Stimulated activated CD8-positive, alpha-beta memory T cell treated with anti-CD3 and anti-CD28 coated beads, Interleukin-7, amount 100 ng/mL, for 4 hours (primary cell): ENCODE data around the gene LAMA4.

ENCODE experiments used
- DNase-seq, 2 donors: peaks; one replicate each; pipeline ENCODE4 v3.0.0-alpha.2; 2020; ENCODE audit warnings: low read depth in 2 of 2

Gene LAMA4

DNA sequence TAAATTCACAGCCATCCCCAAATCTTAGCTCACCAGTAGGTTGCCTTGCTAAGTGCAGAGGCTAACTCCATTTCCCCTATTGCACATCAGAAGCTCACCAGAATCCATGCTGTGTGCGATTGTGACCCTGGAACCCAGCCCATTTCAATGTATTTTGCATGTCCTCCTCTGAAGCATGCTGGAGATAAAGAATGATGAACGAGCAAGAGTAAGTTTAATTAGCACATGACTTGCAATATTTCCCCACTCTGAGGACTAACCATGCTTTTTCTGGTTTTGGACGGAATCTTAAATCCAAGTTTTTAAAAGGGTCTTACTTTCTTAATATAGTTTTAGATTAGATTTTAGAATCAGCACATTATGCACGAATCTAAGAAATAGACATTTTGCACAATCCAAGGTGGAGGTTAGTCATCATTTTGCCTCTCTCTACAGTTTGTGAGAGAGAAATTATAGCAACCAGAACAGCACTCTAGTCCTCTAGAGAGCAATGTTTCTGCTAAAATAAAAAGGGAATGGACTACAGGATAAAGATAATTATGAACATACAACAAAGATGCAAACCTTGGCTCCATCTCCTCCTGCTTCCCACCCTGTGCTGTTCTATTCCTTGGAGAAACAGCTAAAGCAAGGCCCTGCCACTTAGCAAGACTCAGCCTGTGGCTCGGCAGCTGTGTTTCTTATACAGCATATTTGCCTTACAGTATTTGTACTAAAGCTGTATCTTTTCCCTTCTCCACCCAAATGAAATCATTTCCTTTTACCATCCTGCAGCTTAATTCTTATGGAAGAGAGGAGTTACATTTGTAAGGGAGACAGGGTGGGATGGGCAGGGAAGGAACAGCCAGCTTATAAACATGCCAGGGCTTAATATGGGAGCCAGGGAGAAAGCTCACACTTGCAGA, 24.9 kb upstream of the LAMA4 start:
- DNase-seq = no peak

DNA sequence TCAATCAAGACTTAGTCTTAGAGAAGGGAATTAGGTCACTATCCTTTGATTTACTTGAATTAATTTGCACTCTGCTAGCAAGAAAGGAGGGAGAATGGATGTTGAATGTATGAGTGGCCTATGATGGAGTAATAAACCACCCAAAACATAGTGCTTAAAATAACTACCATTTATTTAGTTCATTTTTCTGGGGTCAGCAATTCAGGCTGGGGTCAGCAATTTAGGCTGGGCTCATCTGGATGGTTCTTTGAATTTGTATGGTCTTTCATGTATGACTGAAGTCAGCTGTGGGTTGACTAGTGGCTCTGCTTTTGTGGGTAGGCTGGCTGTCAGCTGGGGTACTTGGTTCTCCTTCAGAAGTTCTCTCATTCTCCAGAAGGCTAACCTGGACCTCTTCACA, 21.0 kb upstream of the LAMA4 start:
- DNase-seq = no peak

DNA sequence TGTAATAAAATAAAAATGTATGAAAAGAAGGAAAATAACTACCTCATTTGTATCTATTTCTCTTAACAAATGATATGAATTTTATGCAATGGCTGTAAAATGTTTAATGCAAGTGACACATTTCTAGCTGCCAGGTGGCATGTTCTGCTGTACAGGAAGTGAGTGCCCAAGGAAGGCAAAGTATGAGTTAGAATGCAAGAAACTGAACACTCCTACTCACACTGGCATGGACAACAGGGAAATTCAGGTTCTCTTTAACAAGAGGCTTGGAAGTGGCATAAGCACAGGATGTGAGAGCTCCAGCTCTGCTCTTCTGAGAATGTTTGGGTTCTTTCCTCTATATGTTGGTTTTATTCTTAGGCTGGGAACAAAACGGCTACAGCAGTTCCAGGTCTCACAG, 20.4 kb upstream of the LAMA4 start:
- DNase-seq = no peak

DNA sequence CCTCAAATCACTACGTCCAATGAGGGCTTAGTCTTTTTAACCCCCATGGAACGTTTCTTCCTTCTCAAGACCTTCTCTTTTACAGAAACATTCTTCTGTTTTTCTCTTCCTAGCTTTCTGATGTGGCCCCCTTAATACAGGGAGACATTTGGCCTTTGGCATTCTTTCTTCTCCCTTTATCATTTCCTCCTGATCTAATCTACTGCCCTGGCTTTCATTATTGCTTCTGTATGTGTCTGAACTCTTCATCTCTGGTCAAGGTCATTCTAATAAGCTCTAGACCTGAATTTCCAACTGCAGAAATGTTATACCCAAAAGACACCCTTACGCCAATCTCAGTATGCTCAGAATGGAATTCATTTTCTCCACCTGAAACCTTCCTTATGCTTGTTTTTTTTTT, 18.4 kb upstream of the LAMA4 start:
- no peak for DNase-seq

DNA sequence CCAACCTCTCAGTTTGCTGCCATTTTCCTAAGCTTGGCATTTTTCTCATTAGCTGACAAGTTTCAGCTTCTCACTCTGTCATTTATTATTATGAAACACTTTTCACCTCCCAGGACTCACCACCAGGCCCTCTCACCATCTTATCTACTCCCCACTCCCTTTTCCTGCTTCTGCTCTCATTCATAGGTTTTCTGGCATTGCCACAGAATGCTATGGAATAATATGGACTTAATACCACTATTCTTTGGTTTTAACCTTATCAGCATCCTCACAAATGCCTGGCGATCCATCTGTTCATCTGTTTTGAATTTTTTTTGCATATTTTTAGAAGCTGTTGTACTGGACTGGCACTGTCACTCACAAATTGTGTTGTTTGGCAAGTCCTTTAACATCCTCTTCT, 16.4 kb upstream of the LAMA4 start:
- no peak for DNase-seq

DNA sequence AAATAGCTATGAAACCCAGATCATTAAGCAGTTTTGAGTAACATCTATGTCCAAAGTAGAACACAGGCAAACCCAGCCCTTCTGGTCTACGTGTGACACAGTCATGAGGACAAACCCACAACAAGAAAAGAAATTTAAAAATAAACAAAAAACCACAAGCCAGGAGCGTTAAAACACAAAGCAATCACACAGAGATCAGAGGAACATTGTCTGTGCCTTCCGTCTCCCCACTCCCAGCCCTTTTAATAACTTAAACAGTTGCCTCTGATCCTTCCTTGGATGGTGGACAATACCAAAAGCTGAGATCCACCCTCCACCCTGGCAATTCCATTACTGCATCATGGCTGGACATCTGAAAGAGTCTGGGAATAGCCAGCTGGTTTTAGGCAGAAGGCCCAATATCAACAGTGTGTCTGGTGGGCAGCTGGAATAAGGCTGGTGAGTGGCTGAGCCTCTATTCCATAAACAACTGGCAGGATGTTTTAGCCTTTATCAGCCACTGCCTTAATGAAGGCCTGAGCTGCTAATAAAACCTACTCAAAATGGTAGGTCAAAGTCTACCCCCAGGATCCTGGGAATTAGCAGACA, 15.7 kb upstream of the LAMA4 start:
- no peak for DNase-seq

DNA sequence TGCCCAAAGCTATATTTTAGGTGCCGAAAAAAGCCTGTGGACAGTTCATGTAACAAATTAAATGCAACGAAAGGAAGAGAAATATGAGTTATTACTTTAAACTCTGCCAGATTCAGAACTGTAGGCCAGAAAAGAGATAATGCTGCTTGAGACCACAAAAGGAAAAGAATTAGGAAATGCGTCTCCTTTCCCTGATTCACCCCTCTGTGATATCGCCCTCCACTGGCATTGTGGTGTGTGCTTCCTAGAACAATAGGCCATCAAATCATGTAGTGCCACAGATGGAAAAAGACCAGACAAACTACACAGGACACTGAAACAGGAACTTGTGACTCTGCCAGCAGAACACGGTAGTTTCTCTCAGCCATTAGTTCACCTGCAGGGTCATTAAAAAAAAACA, 14.7 kb upstream of the LAMA4 start:
- DNase-seq = no peak

DNA sequence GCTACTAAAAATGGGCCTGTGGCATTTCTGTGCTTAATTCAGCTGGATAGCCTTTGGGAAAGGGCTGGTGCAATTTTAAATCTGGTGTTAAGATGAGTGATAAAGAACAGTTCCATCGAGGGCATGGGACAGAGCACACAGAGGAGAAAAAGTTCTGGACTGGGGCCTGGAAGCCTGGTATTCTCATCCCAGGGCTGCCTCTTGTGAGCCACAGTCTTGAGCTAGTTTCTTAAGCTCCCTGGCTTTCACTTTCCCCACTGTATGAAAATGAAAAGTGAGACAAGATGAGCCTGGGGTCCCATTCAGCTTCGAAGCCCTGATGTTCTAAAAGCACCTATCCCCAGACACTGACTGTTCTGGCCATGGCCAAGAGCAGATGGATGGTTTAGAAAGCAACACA, 14.3 kb upstream of the LAMA4 start:
- no peak for DNase-seq

DNA sequence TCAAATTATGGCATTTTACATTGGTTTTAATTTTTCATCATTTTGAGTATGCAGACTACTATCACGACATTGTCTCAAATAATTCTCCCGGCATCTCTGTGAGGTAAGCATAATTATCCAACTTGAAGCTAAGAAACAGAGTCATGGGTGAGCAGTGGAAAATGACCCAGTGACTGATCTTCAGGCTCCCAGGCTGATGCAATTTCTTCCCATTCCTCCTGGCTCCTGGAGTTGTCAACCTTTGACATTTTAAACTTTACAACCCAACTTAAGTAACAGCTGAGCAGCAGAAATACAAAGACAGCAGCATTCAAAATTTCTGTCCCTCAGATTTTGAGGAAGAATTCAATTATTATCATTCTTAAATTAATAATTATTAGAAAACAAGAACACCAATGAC, 13.7 kb upstream of the LAMA4 start:
- DNase-seq = no peak

DNA sequence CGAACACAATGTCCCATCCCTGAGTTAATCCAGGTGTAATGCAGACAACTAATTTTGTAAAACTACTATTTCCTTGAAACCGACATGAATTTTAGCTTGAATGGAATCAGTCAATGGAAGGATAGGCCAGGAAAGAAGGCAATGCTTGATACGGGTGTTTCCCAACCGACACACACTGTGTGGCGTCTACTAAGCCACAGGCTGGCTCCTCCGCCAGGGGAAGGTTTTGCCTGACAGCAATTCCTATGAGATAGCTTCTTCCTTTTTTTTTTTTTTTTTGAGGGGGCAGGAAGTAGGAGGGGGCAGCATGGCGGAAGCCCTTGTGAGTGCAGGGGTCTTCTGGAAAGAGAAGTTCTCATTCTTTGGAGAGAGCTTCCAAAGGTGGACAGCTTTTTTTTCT, 12.0 kb upstream of the LAMA4 start:
- no peak for DNase-seq

DNA sequence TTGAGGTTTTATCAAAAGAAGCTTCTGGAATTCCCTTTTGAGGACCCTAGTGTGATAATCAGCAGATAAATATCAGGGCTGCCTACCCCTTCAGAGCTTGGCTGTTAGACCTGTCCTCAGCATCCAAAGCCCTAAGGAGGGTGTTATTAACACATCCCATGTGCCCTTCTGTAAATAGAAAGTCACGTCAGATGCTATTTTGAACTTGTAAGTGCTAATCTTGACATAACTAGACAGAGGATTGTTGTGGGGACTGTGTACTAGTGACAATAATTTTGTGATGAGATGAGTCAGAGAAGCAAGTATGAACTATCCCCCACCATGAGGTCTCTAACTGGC, 4.9 kb upstream of the LAMA4 start:
- no peak for DNase-seq

DNA sequence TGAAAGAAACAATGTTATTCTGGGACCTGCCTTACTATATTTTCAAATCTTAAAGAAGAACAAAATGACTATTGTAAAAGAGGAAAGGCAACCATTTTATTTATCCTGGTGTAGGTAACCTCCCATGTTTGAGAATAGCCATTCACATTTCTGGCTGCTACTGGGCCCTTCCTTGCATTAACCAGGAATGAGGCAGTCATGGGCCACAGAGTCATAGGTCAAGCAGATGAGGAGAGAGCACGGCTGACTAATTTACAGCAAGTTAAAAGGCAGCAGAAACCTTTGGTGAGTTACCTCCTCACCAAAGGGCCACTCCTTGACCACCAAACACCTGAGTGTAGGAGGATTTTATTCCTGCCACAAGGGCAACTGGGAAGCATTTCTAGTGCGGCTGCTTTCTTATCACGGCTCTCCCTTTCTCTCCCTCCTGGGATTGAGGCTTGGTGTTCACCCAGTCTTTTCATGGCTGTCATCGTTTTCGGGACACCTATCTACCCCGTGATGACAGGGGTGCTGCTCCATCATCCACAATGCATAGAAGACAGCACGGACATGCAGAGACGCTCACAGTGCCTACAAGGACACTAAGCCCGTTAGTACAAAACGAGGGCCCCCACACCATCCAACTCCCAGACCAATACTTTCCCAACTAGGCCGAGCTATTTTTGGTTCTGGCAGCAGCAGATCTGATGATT, 4.4 kb upstream of the LAMA4 start:
- no peak for DNase-seq

DNA sequence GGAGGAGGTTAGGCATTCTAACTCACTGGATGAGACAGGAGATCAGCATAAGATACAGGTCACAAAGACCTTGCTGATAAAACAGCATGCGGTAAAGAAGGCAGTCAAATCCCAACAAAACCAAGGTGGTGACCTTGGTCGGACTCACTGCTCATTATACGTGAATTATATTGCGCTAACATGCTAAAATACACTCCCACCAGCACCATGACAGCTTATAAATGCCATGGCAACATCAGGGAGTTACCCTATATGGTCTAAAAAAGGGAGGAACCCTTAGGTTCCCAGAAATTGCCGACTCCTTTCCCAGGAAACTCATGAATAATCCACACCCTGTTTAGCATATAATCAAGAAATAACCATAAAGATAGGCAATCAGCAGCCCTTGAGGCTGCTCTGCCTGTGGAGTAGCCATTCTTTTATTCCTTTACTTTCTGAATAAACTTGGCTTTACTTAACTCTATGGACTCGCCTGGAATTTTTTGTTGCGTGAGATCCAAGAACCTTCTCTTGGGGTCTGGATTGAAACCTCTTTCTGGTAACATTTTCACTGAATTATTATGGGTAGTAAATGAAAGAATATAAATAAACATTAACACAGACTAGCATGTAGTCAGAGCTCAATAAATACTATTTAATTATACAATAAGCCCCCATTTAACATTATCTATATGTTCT, 3.0 kb upstream of the LAMA4 start:
- no peak for DNase-seq

DNA sequence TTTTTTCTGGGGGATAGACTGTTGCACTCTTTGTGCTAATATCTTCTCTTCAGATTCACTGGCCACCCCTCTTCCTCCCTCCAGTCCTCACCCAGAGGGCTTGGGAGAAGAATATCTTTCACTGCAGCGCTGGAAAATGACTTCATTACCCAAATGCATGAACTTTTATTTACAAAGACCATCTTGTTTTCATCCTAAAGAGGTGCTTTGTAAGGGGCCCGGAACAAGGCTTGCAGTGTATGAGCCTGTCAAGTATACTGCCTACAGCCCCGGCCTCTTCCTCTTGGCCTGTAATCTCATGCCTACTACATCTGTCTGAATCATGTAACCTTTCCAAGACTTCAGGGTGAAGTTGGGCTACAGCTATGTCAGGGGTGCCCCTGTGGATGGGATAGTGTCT, 554 bp upstream of the LAMA4 start:
- DNase-seq = no peak

DNA sequence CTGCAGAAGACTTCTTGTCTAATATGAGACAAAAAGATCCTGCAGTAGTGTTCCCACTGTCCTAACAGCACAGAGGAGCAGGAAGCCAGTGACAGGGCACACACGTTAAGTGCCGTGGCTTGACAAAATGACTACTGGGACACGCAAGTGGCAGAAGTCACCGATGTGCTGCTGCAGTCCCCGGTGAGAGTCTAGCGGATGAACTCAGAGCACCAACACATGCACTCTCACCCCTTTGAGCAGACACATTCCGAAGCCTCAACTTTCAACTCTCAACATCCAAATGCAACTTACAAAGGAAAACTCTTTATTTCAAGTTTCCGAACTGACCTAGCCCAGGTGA, 898 bp downstream of the LAMA4 start:
- no peak for DNase-seq

DNA sequence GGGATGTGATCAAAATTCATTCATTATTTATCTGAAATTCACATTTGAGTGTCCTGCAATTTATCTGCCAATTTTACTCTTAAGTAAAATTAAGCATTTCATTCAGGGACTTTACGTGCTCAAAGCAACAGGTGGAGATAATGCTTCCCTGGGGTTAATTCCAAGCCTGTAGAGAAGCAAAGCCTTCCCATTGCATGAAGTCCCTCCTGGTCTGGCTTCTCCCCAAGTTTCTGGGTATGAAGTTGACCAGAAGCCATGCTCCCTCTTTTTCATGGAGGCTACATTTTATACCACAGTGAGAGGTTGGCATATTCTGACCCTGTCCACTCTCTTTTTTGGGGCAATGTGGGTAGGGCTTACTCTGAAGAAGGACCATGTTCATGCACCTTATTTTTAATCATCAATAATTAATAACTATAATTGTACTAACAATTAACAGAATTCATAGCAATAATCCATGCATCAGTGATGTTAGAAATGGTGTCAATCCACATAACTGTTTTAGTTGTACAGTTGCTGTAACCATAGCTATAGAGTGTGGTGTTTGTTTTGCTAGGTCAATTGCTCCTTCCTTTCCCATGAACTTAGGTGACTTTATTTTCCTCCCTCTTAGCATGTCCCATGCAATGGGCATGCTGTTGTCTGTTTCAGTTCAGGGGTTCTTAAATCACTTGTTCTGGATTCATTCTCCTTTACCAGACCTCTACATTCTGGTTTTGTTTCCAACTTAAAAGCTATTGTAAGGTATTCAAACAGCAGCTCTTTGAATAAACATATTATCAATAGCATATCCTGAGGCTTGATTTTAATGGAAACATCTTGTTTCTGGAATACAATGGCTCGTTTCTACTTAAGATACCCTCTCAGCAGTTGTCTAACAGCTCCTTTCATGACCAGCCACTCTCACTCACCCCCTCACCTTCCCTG, 1.5 kb downstream of the LAMA4 start:
- no peak for DNase-seq

DNA sequence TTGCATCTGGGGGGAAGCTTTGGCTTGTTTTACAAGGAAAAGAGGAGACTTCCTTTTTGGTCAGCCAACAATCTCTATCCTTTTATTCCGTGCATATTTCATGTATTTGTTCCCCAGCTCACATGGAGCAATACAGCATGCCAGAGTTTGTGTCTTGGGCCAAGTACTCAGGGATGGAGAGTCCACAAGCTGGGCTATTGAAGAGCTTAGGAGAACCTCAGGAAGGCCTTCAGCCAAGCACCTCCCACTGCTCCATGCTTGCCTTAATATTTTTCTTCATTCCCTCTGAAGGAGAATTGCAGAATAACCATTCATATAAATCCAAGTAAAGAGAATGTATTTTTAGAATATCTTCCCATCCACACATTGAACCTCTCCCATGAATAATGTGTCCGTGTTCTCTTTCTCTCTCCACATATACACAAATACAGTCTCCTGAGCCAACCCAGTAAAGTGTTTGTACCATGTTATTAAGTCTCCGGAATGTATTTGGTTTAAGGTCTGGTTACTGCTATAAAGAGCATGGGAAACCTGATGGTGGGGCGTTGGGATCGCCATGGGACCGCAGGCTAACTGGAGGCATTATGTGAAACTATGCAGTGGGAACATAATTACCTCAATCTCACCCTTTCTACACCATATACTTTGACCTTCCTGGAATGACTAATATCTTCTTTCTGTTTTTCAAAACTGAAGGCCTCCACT, 3.0 kb downstream of the LAMA4 start:
- no peak for DNase-seq

DNA sequence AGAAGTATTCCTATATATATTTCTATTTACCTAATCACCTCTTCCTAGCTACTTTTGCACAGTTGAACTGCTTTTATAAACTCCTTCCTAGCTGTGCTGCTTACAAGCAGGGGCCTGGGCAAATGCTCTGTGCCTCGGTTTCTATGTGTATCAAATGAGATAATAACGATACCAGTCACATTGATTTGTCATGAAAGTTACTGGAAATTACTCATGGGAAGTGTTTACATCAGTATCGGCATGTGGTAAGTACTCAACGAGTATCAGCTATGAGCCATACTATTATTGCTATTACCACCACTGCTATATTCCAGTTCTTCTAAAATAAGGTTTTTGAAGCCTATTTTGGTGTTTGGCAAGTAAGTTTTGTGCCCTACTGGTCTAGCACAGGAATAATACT, 4.9 kb downstream of the LAMA4 start:
- DNase-seq = no peak

DNA sequence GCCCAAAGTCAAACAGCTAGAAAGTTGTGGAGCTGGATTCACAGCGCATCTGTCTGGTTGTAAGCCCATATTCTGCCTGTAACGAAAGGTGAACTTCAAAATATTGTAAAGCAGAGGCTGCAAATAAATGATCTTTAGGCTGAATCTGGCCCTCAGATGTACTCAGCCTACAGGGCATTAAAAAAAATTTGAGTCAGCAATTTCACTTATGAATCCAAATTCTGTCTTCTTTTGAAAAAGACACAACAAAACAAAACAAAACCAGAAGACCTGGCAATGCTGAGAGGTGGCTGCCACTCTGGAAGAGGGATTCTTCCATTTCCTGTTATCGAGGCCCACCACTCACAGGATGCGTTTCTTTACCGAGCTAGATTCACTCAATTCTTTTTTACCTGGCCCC, 7.1 kb downstream of the LAMA4 start:
- no peak for DNase-seq

DNA sequence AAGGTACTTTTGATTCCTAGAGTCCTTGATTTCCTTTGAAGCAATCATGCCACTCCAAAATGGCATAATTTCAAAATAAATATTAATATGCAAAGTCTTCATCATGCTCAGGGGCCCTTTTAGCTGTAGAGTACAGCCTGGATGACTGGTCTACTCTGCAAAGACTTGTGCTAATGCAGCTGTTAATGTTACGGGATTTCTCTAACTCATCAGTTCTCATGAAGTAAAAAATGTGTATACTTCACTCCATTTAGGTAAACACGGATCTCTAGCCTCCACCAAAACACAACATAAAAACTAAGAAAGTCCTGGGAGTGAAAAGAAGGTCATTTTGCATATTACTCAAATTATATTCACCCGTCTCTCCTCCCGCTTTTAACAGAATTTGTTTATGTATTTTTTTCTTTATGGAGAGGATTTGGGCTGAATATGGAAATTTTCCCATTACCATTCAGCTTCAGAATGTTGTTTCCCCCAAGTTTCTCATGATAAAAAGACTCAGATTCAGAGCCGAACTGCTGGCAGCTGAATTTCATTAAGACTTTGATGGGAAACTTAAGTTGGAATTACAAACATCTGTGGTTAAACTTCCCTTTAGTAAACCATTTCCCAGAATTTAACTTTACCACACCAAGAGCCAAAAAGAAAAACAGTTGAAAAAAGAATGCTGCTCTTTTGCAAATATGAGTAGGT, 8.7 kb downstream of the LAMA4 start:
- DNase-seq = no peak
